BE2C (cell line): ENCODE data around the gene ELFN2.

Source experiments
- DNase-seq: peaks from one replicate; pipeline ENCODE4 v3.0.0-alpha.2; 2020
- H3K27me3 ChIP-seq: fragments of 250-450 bp; sonication (Bioruptor Pico); 2 replicates; pipeline ENCODE4 v1.5.1; 2020; ENCODE audit warnings: mild to moderate bottlenecking
- H3K36me3 ChIP-seq: fragments of 250-450 bp; sonication (Bioruptor Pico); 2 replicates; pipeline ENCODE4 v1.5.1; 2020; ENCODE audit warnings: mild to moderate bottlenecking
- H3K4me1 ChIP-seq: fragments of 250-450 bp; sonication (Bioruptor Pico); 2 replicates; pipeline ENCODE4 v1.5.1; 2020
- H3K4me3 ChIP-seq: 2 replicates; pipeline ENCODE4 v1.5.1; 2011; ENCODE audit warnings: low read depth, low read length
- H3K9me3 ChIP-seq: fragments of 250-450 bp; sonication (Bioruptor Pico); 2 replicates; pipeline ENCODE4 v1.5.1; 2020
- CTCF ChIP-seq: IDR thresholded peaks from 2 replicates; pipeline ENCODE4 v1.5.1; 2012; ENCODE audit warnings: mild to moderate bottlenecking, low read depth, low read length

ELFN2 gene

GRCh38 chr22:37425800-37426705, 1.2 kb downstream of the ELFN2 start:
- no peak for DNase-seq
- Histone ChIP-seq H3K9me3 (no peaks in the 10 kb centered on the region), H3K27me3 (peaks cover 78% of the 10 kb centered on the region), H3K4me1 (no peaks in the 10 kb centered on the region), H3K36me3 (no peaks in the 10 kb centered on the region), H3K4me3 (no peak overlapping the region)
- TF ChIP-seq CTCF, result no peak

- Histone ChIP-seq H3K4me1 (no peaks in the 10 kb centered on the region), H3K4me3 (no peak overlapping the region), H3K36me3 (no peaks in the 10 kb centered on the region), H3K27me3 (peaks cover 85% of the 10 kb centered on the region), H3K9me3 (no peaks in the 10 kb centered on the region)
- DNase-seq, result no peak
- TF ChIP-seq CTCF, result no peak
Measured at GRCh38 chr22:37425369-37425768, 1.9 kb downstream of the ELFN2 start.

- Histone ChIP-seq H3K9me3 (no peaks in the 10 kb centered on the region), H3K36me3 (no peaks in the 10 kb centered on the region), H3K4me3 (no peak overlapping the region), H3K4me1 (no peaks in the 10 kb centered on the region), H3K27me3 (peaks cover 88% of the 10 kb centered on the region)
- no peak for TF ChIP-seq CTCF
- DNase-seq, result no peak
Measured at GRCh38 chr22:37423283-37423682, 4.0 kb downstream of the ELFN2 start.

GRCh38 chr22:37421468-37421877, 5.8 kb downstream of the ELFN2 start:
- no peak for TF ChIP-seq CTCF
- H3K4me1 ChIP-seq, result no peaks in the 10 kb centered on the region

GRCh38 chr22:37420686-37421467, 6.4 kb downstream of the ELFN2 start:
- TF ChIP-seq CTCF, result 0 out of 2 replicates have a peak, but pooled peaks have one; percentile 7
- no peaks in the 10 kb centered on the region for H3K36me3 ChIP-seq
- peaks cover 64% of the 10 kb centered on the region for H3K27me3 ChIP-seq
- no peak overlapping the region for H3K4me3 ChIP-seq
- no peaks in the 10 kb centered on the region for H3K9me3 ChIP-seq
- no peak for DNase-seq
- H3K4me1 ChIP-seq, result no peaks in the 10 kb centered on the region

More at GRCh38 chr22:37421468-37421877, 5.8 kb downstream of the ELFN2 start:
- Histone ChIP-seq H3K36me3 (no peaks in the 10 kb centered on the region), H3K27me3 (peaks cover 70% of the 10 kb centered on the region), H3K9me3 (no peaks in the 10 kb centered on the region), H3K4me3 (no peak overlapping the region)
- no peak for DNase-seq
